D721Med (cell line): ENCODE results near the gene ZNF430.

ENCODE experiments used
- DNase-seq: peaks from one replicate; pipeline ENCODE4 v3.0.0; 2011; ENCODE audit warnings: low spot score; ENCODE audit not compliant: insufficient read length
- FAIRE-seq: peaks from 2 replicates; lab custom pipeline; 2011; peaks lifted over from hg19 to GRCh38; lab: Jason Lieb, UNC
- CTCF ChIP-seq: IDR thresholded peaks from 2 replicates; pipeline ENCODE4 v1.5.1; 2012; ENCODE audit warnings: mild to moderate bottlenecking, control low read depth; ENCODE audit not compliant: insufficient read depth; ENCODE audit errors: missing control alignments

Gene ZNF430

DNA sequence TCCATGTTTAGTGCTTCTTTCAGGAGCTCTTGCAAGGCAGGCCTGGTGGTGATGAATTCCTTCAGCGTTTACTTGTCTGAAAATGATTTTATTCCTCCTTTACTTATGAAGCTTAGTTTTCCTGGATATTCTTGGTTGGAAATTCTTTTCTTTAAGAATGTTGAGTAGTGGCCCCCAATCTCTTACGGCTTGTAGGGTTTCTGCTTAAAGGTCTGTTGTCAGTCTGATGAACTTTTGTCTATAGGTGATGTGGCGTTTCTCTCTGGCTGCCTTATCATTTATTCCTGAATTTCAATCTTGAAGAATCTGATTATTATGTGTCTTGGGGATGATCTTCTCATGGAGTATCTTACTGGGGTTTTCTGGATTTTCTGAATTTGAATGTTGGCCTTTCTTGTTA is 26.0 kb downstream of the ZNF430 start:
- TF ChIP-seq CTCF, result no peak
- FAIRE-seq, result no peak
- no peak for DNase-seq

DNA sequence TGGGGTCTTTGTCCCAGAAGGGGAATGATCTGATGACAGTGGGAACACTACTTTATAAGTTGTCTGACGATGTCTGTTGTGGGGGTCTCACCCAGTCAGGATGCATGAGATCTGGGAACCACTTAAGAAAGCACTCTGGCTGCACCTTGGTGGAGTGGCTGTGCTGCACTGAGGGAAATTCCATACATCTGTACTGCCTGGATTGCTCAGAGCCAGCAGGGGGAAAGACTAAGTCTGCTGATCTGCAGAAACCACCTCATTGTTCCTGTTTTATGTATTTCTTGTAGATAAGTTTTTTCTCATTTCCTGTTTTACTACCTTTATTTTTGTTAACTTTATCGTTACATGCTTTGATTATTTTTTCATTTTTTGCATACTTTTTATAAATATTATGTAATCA is 27.3 kb downstream of the ZNF430 start:
- DNase-seq (no peak), FAIRE-seq (no peak)
- no peak for TF ChIP-seq CTCF

DNA sequence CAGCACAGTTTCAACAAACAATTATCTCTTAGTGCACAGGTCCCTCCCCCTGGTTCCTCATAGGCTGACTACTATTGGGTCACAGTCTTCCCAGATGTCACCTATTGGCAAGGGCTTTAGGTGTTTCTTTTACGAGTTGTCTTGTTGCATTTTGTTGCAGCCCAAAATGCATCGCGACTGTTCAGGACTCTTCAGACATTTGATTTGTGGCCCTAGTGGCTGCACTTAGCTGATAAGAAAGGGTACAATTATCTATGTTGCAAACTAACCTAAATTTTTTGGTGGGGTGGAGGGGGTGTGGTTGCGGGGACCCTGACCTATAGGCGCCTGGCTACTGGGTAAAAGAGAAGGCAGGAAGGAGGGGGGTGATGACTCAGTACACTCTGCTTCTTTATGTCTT is 32.4 kb downstream of the ZNF430 start:
- DNase-seq (no peak), FAIRE-seq (no peak)
- TF ChIP-seq CTCF, result no peak

- FAIRE-seq (no peak), DNase-seq (no peak)
- TF ChIP-seq CTCF, result no peak
Observed at GRCh38 chr19:21065336-21065735, 44.9 kb downstream of the ZNF430 start.

- no peak for TF ChIP-seq CTCF
- DNase-seq (peak; percentile 29), FAIRE-seq (no peak)
Observed at GRCh38 chr19:21082011-21082975, 61.8 kb downstream of the ZNF430 start, which contains the start of gene ZNF714. TSS of gene ZNF714 (plus strand) at chr19:21082203. CDS start at chr19:21098269, 16,066 bp downstream.

DNA sequence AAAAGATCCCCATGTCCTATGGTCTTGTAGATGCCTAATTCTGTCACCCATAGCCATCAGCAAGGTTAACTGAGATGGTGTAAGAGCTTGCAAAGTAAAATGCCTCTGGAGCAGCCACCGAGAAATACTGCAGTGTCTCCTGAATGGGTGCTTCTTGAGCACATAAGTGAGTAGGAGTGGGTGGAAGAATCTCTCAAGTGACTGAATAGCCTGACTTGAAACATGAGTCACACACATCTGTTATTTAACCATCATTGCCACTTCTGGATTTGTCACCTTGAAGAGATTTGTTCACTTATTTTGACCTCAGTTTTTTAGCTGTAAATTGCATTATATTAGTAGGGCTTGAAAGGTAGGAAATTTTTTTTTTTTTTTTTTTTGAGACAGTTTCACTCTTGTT is 63.9 kb downstream of the ZNF430 start:
- FAIRE-seq, result no peak
- DNase-seq, result no peak
- TF ChIP-seq CTCF, result no peak

DNA sequence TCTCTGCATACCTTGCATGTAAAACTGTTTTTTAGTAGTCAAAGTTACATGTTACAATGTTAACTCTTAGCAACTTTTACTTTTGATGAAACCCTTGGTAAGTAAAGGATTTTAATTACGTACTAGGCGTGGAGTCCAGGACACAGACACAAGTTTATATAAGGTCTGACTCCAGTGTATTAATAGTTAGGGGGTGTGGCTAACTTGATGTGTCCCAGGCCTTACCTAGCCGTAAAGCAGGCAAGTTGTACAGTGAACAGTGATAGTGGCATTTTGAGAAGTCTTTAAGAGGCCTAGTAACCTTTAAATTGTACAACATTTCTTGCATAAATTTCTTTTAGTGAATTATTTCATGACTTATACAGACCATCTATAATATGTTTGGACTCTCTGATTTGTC is 67.4 kb downstream of the ZNF430 start:
- FAIRE-seq (no peak), DNase-seq (no peak)
- TF ChIP-seq CTCF, result no peak
